Activated T-helper 2 cell treated with anti-CD3 and anti-CD28 coated beads, Interferon-gamma antibody, Interleukin-2, Interleukin-4, amounts not matched to agents 10 μg/mL and 5 μg/mL and 100 μg/mL, durations not matched to agents 14 hours and 24 hours and 36 hours (primary cell): Measurements from ENCODE around the gene HSPA1L. TPM values are rescaled to one million over a fixed set of nuclear protein-coding genes. Genes with fewer than 3 reads are reported as not detected.

Source experiments
- DNase-seq: peaks from one replicate; pipeline ENCODE4 v3.0.0; 2021; ENCODE audit warnings: low spot score
- H3K27ac Mint-ChIP-seq: one replicate; pipeline ENCODE4 v1.8.0; 2021; ENCODE audit warnings: mixed read lengths
- H3K27me3 Mint-ChIP-seq: one replicate; pipeline ENCODE4 v1.8.0; 2021; ENCODE audit warnings: low read depth, mixed read lengths
- H3K36me3 Mint-ChIP-seq: one replicate; pipeline ENCODE4 v1.8.0; 2021; ENCODE audit warnings: low read depth, mixed read lengths
- H3K4me1 Mint-ChIP-seq: one replicate; pipeline ENCODE4 v1.8.0; 2021; ENCODE audit warnings: low read depth, mixed read lengths
- H3K4me3 Mint-ChIP-seq: one replicate; pipeline ENCODE4 v1.8.0; 2021; ENCODE audit warnings: low read depth, mild to moderate bottlenecking, moderate library complexity, mixed read lengths
- H3K9me3 Mint-ChIP-seq: one replicate; pipeline ENCODE4 v1.8.0; 2021; ENCODE audit warnings: mixed read lengths
- intact Hi-C: fragments of 100-400 bp; cut with micrococcal nuclease; formaldehyde crosslinking; loops from one replicate; pipeline ENCODE4 v1.15.1; 2023
- total RNA-seq: library from RNA; stranded (reverse); gene quantifications from 2 replicates; pipeline ENCODE4 v1.2.3, GENCODE V29; 2022

HSPA1L gene
- total RNA-seq, 1 donor from 2014 or later = 2.1 TPM

DNA sequence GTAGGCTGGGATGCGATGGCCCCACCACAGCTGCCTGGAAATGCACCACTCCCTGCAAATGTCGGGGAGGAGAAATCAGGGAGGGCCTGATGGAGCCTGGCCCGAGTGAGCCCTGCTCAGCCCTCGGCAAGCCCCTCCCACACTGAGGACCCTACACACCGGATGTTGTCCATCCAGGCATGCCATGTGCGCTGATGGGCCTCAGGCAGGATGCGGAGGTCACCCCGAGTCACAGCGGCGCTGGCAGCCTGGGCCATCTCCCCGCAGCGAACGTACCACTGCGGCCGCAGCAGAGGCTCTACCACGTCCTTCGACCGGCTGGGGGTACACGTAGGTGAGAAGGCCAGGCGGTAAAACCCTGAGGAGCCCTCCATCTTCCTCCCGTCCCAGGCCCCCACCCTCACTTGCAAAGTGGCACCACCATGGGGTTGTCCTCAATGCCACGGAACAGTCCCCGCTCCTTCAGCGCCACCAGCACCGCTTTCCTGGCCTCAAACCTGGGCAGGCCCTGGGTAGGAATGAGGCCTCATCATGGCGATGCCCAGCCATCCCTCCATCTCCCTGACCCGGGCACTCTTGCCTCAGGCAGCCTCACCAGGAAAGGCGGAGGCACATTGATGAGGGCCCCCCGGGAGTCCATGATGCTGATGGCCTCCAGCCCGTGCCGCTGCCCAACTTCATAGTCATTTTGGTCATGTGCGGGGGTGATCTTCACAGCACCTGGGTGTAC is 32.8 kb downstream of the HSPA1L start:
- Mint-ChIP-seq H3K4me3 (no peak overlapping the region), H3K4me1 (peaks cover 3% of the 10 kb centered on the region), H3K27ac (no peak overlapping the region), H3K9me3 (no peaks in the 10 kb centered on the region), H3K27me3 (no peaks in the 10 kb centered on the region), H3K36me3 (peaks cover 60% of the 10 kb centered on the region)
- no peak for DNase-seq
- intact Hi-C loops = no loop called here

DNA sequence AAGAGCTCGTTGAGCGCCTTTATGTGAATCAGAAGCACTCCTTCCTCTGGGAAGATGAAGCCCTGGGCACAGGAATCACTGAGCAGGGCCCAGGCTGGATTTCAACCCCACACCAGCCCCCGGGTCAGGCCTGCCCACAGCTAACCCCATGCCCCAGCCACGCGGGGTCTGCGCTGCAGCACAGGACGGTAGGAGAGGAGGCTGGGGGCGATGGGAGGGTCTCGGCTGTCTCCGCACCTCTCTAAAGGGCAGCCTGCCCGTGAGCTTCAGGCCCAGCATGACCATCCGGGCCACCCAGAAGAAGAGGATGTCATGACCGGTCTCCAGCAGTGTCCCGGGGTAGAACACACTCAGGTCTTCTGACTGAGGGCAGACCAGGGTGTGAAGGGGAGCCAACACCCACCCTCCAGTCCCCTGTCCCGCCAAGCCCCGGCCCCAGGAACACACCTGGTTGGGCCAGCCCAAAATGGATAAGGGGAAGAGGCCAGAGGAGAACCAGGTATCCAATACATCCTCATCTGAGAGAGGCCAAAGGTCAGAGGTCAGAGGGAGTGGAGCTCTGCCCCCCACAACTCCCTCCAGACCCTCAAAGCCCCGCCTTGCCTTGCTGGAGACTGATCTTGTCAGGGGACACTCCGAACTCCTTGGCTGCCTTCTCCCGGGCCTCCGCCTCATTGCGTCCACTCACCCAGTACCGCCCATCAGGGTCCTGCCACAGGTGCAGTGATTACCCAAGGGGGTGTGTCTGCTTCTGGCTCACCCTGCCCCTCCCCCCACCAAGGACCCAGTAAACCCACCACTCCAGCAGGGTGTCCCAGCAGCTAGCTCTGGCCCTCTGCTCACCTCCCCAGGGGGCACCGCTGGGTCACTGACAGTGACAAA is 33.6 kb downstream of the HSPA1L start:
- Mint-ChIP-seq H3K27ac (no peak overlapping the region), H3K9me3 (no peaks in the 10 kb centered on the region), H3K4me3 (no peak overlapping the region), H3K4me1 (peaks cover 8% of the 10 kb centered on the region), H3K36me3 (peaks cover 59% of the 10 kb centered on the region), H3K27me3 (no peaks in the 10 kb centered on the region)
- intact Hi-C loops = no loop called here
- no peak for DNase-seq

- Mint-ChIP-seq H3K27ac (no peak overlapping the region), H3K4me3 (no peak overlapping the region), H3K27me3 (no peaks in the 10 kb centered on the region), H3K4me1 (peaks cover 13% of the 10 kb centered on the region), H3K9me3 (no peaks in the 10 kb centered on the region), H3K36me3 (peaks cover 55% of the 10 kb centered on the region)
- no peak for DNase-seq
- intact Hi-C loops = no loop called here
Observed at GRCh38 chr6:31780507-31781243, 34.4 kb downstream of the HSPA1L start.

GRCh38 chr6:31779908-31780307 is 35.2 kb downstream of the HSPA1L start:
- DNase-seq = no peak
- H3K27me3 Mint-ChIP-seq = no peaks in the 10 kb centered on the region
- H3K9me3 Mint-ChIP-seq = no peaks in the 10 kb centered on the region
- H3K27ac Mint-ChIP-seq = no peak overlapping the region
- H3K36me3 Mint-ChIP-seq = peaks cover 49% of the 10 kb centered on the region
- intact Hi-C loops = no loop called here
- no peak overlapping the region for H3K4me3 Mint-ChIP-seq
- peaks cover 19% of the 10 kb centered on the region for H3K4me1 Mint-ChIP-seq

DNA sequence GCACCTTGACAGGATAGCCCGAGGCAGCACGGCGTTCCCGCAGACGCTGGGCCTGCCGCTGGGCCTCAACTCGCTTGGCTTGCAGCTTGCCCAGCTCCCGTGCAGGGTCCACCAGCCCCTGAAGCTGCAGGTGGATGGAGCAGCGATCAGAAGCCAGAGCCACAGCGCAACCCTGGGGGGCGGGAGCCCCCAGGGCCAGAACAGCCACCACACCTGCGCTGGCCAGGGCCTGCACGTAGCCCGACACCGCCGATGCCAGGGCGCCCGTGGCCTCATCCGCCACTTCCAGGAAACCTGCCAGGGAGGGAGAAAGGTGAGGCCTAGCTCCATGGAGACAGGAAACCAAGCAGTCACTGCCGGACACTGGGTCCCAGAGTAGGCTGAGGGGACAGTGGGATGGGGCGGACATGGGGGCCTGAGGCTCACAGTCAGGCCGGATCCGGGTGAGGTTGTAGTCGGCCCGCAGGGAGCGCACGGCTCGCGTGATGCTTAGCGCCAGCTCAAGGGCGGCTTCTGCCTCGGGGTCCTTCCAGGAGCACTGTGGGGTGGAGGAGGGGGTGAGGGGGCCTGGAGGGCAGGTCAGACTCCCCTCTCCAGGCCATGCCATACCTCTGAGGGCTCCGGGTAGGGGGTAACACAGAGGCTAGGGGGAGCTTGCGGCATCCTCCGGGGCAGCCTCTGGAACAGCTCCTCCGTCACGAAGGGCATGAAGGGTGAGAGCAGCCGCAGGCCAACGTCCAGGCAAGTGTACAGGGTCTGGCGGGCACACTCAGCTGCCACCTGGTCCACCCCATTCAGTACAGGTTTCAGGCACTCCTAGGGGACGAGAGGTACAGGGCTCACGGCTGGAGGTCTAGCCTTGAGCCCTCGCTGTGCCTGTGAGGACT is 35.8 kb downstream of the HSPA1L start:
- H3K27me3 Mint-ChIP-seq = no peaks in the 10 kb centered on the region
- H3K4me1 Mint-ChIP-seq = peaks cover 19% of the 10 kb centered on the region
- intact Hi-C loops = no loop called here
- no peak overlapping the region for H3K4me3 Mint-ChIP-seq
- H3K9me3 Mint-ChIP-seq = no peaks in the 10 kb centered on the region
- no peak for DNase-seq
- peaks cover 43% of the 10 kb centered on the region for H3K36me3 Mint-ChIP-seq
- H3K27ac Mint-ChIP-seq = no peak overlapping the region

DNA sequence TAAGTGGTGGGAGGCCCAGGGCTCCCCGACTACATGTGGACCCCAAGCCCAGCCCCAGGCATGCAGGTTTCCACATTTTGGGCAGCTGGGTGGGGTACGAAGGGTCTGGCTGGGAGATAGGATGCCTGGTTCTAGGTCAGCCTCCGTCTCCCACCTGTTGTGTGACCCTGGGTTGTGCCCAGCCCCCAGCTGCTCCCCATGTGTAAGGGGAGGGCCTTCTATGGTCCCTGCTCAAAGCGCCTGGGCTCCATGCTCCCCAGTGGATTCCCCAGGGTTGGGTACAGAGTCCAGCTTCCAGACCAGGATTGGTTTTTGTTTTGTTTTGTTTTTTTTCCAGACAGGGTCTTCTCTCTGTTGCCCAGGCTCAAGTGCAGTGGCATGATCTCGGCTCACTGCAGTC is 36.9 kb downstream of the HSPA1L start:
- Mint-ChIP-seq H3K4me1 (peaks cover 19% of the 10 kb centered on the region), H3K9me3 (no peaks in the 10 kb centered on the region), H3K36me3 (peaks cover 38% of the 10 kb centered on the region), H3K27ac (no peak overlapping the region), H3K27me3 (no peaks in the 10 kb centered on the region), H3K4me3 (no peak overlapping the region)
- intact Hi-C loops = no loop called here
- DNase-seq = no peak

- Mint-ChIP-seq H3K4me3 (peak overlapping the region; percentile 13), H3K27me3 (no peaks in the 10 kb centered on the region), H3K36me3 (peaks cover 33% of the 10 kb centered on the region), H3K4me1 (peaks cover 23% of the 10 kb centered on the region), H3K27ac (peak overlapping the region; percentile 83), H3K9me3 (no peaks in the 10 kb centered on the region)
- no peak for DNase-seq
- intact Hi-C loops = loop anchor here (2.0 kb wide), 1 partner anchor 39 kb away; no protein-coding TSS in a partner anchor
Observed at GRCh38 chr6:31777667-31778050, 37.4 kb downstream of the HSPA1L start.

DNA sequence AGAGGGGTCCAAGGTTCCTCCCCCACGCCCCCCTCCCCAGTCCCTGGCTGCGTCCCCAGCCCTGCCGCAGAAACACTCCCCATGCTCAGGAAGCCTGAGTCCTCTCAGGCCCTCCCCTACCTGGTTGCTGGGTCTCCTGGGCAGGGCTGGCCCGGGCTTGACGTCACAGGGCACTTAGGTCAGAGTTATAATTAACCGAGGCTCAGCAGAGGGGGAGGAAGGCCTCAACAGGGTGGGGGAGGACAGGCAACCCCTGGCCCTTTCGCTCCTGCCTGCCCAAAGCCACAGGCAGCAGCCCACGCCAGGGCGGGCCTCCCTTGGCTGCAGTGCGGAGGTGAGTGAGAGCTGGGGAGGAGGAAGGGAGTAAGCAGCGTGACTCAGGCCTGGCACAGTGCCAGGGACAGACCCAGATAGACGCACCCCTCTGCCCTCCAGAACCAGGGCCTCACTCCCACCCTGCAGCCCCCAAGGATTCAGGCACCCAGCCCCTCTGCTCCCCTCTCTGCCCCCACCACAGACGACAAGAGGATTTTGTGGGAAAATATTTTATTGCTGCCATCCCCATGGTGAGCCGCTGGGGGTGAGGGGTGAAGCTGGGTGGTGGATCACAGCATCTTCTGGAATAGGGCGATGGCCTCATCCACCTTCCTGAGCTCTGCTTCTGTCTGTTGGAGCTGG is 38.0 kb downstream of the HSPA1L start, which contains the start of gene VWA7:
VWA7 (minus strand) TSS at position 340 of the 678 bp plus-strand sequence. CDS start 549 bp downstream, outside the sequence.
- intact Hi-C loops = loop anchor here (2.0 kb wide), 1 partner anchor 38 kb away; no protein-coding TSS in a partner anchor
- Mint-ChIP-seq H3K27me3 (no peaks in the 10 kb centered on the region), H3K4me1 (peaks cover 23% of the 10 kb centered on the region), H3K27ac (peak within 1 kb of the TSS; percentile 83), H3K4me3 (peak within 1 kb of the TSS; percentile 31), H3K9me3 (no peaks in the 10 kb centered on the region), H3K36me3 (peaks cover 30% of the 10 kb centered on the region)
- DNase-seq = peak; percentile 70

GRCh38 chr6:31776485-31776988 is 38.5 kb downstream of the HSPA1L start:
- Mint-ChIP-seq H3K36me3 (peaks cover 27% of the 10 kb centered on the region), H3K27ac (peak overlapping the region; percentile 83), H3K9me3 (no peaks in the 10 kb centered on the region), H3K4me1 (peaks cover 24% of the 10 kb centered on the region), H3K4me3 (peak overlapping the region; percentile 31), H3K27me3 (no peaks in the 10 kb centered on the region)
- no peak for DNase-seq
- intact Hi-C loops = loop anchor here (2.0 kb wide), 1 partner anchor 38 kb away; no protein-coding TSS in a partner anchor

DNA sequence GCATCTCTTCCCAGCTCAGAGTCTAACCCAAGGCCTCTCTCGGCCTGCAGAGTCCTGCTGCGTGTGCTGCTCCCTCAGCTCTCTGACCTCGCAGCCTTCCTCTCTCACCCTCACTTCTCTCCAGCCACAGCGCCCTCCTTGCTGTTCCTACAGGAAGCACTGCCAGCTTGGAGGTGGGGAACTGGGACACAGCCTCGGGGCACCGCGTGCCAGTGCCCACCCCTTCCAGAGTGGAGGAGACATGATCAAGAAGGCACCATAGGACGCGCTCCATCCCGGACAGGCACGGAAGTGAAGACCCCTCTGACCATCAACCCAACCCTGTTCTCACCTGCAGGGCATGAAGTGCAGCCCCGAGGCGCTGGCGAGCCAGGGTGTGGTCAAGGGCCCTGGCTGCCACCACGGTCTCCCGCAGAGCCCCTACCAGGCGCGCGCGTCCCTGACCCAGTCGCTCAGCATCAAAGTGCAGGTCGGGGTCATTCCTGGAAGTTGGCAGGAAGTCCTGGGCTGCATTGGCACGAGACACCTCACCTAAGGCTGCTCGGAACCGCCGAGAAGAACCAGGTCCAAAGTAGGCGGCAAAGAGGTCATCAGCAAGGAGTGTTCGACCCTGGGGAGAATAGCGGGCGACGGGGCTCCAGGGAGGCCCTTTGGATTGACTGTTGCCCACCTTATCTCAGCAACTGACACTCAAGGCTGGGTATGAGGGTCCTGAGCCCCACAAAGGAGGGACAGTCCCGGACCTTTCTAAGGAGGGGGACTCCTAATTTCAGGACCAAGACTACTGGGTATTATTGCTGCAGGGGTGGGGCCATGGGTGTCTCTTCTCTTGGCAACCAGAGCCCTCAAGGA is 39.2 kb downstream of the HSPA1L start:
- Mint-ChIP-seq H3K36me3 (peaks cover 28% of the 10 kb centered on the region), H3K4me3 (peak overlapping the region; percentile 31), H3K9me3 (no peaks in the 10 kb centered on the region), H3K27me3 (no peaks in the 10 kb centered on the region), H3K4me1 (peaks cover 29% of the 10 kb centered on the region), H3K27ac (peak overlapping the region; percentile 57)
- intact Hi-C loops = loop anchor here (2.0 kb wide), 1 partner anchor 37 kb away; no protein-coding TSS in a partner anchor
- DNase-seq = no peak
